ENCODE results near the gene FAM3A. TPM values are rescaled to one million over a fixed set of nuclear protein-coding genes. Genes with fewer than 3 reads are reported as not detected.

FAM3A gene
- polyA plus RNA-seq, 1 experiment, result 34.8 TPM

DNA sequence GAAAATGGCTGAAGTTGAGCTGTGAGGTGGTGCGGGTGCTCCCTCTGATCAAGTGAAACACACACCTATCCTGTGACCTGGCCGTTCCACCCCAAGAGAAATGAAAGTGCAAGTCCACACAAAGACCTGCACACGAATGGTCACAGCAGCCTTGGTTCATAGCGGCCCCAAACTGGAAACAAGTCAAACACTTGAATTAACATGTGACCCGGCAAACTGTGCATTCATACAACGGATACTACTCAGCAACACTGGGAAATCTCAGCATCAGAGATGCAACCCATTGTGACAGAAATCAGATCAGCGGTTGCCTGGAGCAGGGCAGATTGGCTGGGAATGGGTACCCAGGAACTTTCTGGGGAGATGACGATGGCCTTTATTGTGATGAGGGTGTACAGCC lies 23.0 kb upstream of the FAM3A start:
- Histone ChIP-seq H3K27me3 (ENCODE audit: control insufficient read depth, insufficient read depth, low read length) (no peaks in the 10 kb centered on the region), H3K4me3 (ENCODE audit: low read depth, low read length) (no peak overlapping the region), H3K36me3 (ENCODE audit: control insufficient read depth, insufficient read depth, low read length) (peaks cover 8% of the 10 kb centered on the region)
- DNase-seq (ENCODE audit: low read depth), result no peak
- POLR2A ChIA-PET, result no interaction called here
- TF ChIP-seq, protein P1, sequence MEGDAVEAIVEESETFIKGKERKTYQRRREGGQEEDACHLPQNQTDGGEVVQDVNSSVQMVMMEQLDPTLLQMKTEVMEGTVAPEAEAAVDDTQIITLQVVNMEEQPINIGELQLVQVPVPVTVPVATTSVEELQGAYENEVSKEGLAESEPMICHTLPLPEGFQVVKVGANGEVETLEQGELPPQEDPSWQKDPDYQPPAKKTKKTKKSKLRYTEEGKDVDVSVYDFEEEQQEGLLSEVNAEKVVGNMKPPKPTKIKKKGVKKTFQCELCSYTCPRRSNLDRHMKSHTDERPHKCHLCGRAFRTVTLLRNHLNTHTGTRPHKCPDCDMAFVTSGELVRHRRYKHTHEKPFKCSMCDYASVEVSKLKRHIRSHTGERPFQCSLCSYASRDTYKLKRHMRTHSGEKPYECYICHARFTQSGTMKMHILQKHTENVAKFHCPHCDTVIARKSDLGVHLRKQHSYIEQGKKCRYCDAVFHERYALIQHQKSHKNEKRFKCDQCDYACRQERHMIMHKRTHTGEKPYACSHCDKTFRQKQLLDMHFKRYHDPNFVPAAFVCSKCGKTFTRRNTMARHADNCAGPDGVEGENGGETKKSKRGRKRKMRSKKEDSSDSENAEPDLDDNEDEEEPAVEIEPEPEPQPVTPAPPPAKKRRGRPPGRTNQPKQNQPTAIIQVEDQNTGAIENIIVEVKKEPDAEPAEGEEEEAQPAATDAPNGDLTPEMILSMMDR (IDR thresholded peaks at IDR 0.05; ENCODE audit: insufficient read depth, low read depth, low read length), result no peak
- CTCF ChIA-PET, result interaction anchor here (1.3 kb wide), 1 partner anchor 155 kb away, joined by 4 read pairs; no protein-coding TSS in a partner anchor

DNA sequence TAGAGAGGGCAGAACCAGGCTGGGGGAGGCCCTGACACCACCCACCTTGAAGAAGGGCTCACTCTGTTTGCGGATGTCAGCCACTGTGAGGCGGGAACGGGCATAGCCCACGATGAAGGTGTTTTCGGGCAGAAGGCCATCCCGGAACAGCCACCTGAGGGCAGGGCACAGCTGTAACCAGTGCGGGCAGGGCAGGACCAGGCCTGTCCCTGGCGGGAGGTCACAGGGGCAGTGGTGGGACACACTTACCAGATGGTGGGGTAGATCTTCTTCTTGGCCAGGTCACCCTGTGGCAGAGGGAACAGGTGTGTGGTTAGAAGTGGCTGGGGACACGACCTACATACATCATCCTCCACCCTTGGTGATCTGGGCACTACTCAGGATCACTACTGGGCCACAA lies 19.9 kb upstream of the FAM3A start:
- no peak overlapping the region for H3K4me3 ChIP-seq (ENCODE audit: low read depth, low read length)
- DNase-seq (ENCODE audit: low read depth), result no peak
- no peaks in the 10 kb centered on the region for H3K27me3 ChIP-seq (ENCODE audit: control insufficient read depth, insufficient read depth, low read length)
- TF ChIP-seq, protein P1 (IDR thresholded peaks at IDR 0.05; ENCODE audit: insufficient read depth, low read depth, low read length), result no peak
- CTCF ChIA-PET, result interaction anchor here (1.2 to 1.4 kb wide), 3 partner anchors 9 to 163 kb away, joined by 3 to 6 read pairs (median 3); partner anchors contain the start of gene FLNA
- POLR2A ChIA-PET, result no interaction called here
- H3K36me3 ChIP-seq (ENCODE audit: control insufficient read depth, insufficient read depth, low read length), result peaks cover 16% of the 10 kb centered on the region

DNA sequence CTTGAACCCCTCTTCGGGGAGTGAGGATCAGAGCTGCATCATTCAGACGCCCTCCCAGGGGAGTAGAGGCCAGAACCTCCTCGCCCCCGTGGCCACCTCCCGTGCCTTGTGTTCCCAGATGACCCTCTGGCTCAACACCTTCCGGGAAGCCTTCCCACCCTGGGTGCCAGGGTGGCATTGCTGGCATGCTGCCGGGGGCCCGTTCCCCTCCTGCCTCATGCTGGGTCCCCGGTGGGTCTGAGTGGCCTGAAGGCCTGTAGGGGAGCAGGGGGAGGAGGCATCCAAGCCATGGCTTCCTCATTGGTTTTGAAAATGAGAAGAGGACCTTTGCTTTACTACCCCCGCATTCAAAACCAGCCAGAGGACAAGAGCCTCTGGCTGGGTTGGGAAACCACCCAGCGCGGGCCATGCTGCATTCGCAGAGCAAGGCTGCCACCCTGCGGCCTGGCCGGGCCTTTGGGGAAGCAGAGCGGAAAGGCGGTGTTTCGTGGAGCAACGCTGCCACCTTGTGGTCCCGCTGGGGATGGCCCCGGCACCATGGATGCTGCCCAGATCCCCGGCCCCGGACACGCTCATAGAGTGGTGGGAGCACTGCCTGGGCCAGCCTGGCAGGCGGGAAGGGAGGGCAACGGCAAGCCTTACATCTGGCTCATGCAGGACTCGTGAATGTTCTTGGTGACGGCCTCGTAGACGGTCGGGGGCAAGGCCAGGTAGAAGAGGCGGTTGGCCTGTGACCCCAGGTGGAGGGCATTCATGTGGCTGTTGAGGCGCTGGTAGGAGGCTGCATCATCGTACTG lies 18.7 kb upstream of the FAM3A start:
- H3K36me3 ChIP-seq (ENCODE audit: control insufficient read depth, insufficient read depth, low read length), result peaks cover 16% of the 10 kb centered on the region
- ChIA-PET CTCF (interaction anchor here (0.9 to 1.7 kb wide), 4 partner anchors 44 to 161 kb away, joined by 3 to 9 read pairs (median 5); partner anchors contain the start of genes FLNA and SLC10A3), POLR2A (no interaction called here)
- no peak for DNase-seq (ENCODE audit: low read depth)
- no peaks in the 10 kb centered on the region for H3K27me3 ChIP-seq (ENCODE audit: control insufficient read depth, insufficient read depth, low read length)
- TF ChIP-seq, protein P1 (IDR thresholded peaks at IDR 0.05; ENCODE audit: insufficient read depth, low read depth, low read length), result peak; percentile 94
- H3K4me3 ChIP-seq (ENCODE audit: low read depth, low read length), result no peak overlapping the region

DNA sequence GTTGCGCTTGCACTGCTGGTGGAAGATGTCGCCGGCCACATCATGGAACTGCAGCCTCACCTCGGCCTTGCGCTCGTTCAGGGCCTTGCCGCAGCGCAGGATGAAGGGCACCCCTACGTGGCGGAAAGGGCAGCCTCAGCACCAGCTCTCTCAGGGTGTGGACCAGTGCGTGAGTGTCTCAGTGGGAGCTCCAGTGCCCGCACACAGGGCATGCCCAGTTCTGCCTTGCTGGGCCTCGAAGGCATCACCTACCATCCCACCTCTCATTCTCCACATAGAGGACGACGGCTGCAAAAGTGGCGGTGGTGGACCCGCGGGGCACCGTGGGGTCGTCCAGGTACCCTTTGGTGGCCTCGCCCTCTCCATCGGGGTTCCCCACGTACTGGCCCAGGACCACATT lies 16.7 kb upstream of the FAM3A start:
- POLR2A ChIA-PET, result no interaction called here
- TF ChIP-seq, protein P1 (IDR thresholded peaks at IDR 0.05; ENCODE audit: insufficient read depth, low read depth, low read length), result no peak
- CTCF ChIA-PET, result interaction anchor here (0.8 to 2.5 kb wide), 3 partner anchors 34 to 159 kb away, joined by 3 to 6 read pairs (median 5); partner anchors contain the start of gene RPL10
- no peak for DNase-seq (ENCODE audit: low read depth)
- Histone ChIP-seq H3K36me3 (ENCODE audit: control insufficient read depth, insufficient read depth, low read length) (peaks cover 16% of the 10 kb centered on the region), H3K27me3 (ENCODE audit: control insufficient read depth, insufficient read depth, low read length) (no peaks in the 10 kb centered on the region), H3K4me3 (ENCODE audit: low read depth, low read length) (no peak overlapping the region)

DNA sequence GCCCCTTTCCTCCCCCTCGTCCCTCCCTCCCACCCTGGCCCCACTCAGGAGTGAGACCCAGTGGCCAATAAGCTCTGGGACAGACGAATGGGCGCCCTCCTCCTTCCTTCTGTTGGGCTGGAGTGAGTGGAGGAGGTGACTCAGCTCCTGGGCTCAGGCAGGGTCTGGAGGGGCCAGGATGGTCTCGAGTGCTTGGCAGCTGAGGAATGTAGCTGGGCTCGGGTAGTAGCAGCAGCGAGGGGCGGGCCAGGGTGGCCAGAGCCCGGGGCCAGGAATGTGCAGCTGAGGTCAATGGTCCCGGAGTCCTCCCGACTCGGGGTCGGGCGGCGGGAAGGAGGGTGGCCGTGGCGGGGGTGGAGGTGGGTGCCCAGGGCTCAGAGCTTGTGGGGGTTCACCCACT lies 15.6 kb upstream of the FAM3A start:
- Histone ChIP-seq H3K27me3 (ENCODE audit: control insufficient read depth, insufficient read depth, low read length) (no peaks in the 10 kb centered on the region), H3K4me3 (ENCODE audit: low read depth, low read length) (no peak overlapping the region), H3K36me3 (ENCODE audit: control insufficient read depth, insufficient read depth, low read length) (peaks cover 16% of the 10 kb centered on the region)
- TF ChIP-seq, protein P1 (IDR thresholded peaks at IDR 0.05; ENCODE audit: insufficient read depth, low read depth, low read length), result no peak
- CTCF ChIA-PET, result interaction anchor here (0.9 to 2.5 kb wide), 4 partner anchors 10 to 158 kb away, joined by 5 to 6 read pairs (median 5); partner anchors contain the start of gene RPL10
- no peak for DNase-seq (ENCODE audit: low read depth)
- POLR2A ChIA-PET, result no interaction called here

Measured in BJ (cell line).